HepG2 (cell line): Measurements from ENCODE around the gene PRKAR2B. TPM values are rescaled to one million over a fixed set of nuclear protein-coding genes. Genes with fewer than 3 reads are reported as not detected.

Experiments
- ATAC-seq: fragments of 200-7000 bp; cut with Tn5 transposase; 3 replicates; pipeline ENCODE4 v1.9.1; 2020; ENCODE audit warnings: mild to moderate bottlenecking, moderate library complexity
- BruUV-seq: library from RNA; stranded (reverse); fragments of 400-500 nt; replicated peaks from 2 replicates; lab custom pipeline; 2021; lab: Mats Ljungman, UMichigan
- CTCF ChIA-PET: fragments of 300-600 bp; formaldehyde crosslinking; extraction: SDS; loops from one replicate; lab custom pipeline; 2021; ENCODE audit warnings: low total read pairs, inconsistent platforms, low intra/inter-chr PET ratio; lab: Yijun Ruan, JAX
- POLR2A ChIA-PET: fragments of 350-600 bp; sonication (Branson Sonifier 250); formaldehyde crosslinking; loops from one replicate; lab custom pipeline; 2020; ENCODE audit warnings: antibody characterized with exemption, inconsistent platforms; lab: Yijun Ruan, JAX
- DNase-seq: peaks from one replicate; pipeline ENCODE4 v3.0.0-alpha.2; 2015; ENCODE audit warnings: low spot score
- FAIRE-seq: peaks from 3 replicates; lab custom pipeline; 2011; peaks lifted over from hg19 to GRCh38; lab: Jason Lieb, UNC
- H2AFZ ChIP-seq: one replicate; pipeline ENCODE4 v1.6.1; 2011; ENCODE audit warnings: low read length, inconsistent platforms
- H3K27ac ChIP-seq: fragments of 300-600 bp; 3 replicates; pipeline ENCODE4 v1.8.0; 2011; ENCODE audit warnings: mixed run types, mild to moderate bottlenecking, mixed read lengths, low read length, inconsistent platforms; ENCODE audit not compliant: insufficient read depth; ENCODE audit errors: extremely low read length
- H3K27me3 ChIP-seq, 2 experiments: fragments of 200-600 bp in 1 of 2; 2 replicates in 1 of 2; 3 replicates in 1 of 2; pipeline versions ENCODE4 v1.6.0 to v1.8.0; 2011; ENCODE audit warnings: low read length in 2 of 2, mild to moderate bottlenecking in 2 of 2, moderate library complexity in 2 of 2, inconsistent platforms in 1 of 2; ENCODE audit not compliant: insufficient read depth in 2 of 2, control insufficient read depth in 1 of 2
- H3K36me3 ChIP-seq, 2 experiments: fragments of 200-600 bp in 1 of 2; replicated peaks in 1 of 2; 2 replicates in 1 of 2; 3 replicates in 1 of 2; pipeline versions ENCODE4 v1.5.1 to v1.8.0; 2011; ENCODE audit warnings: low read length in 2 of 2, inconsistent platforms in 1 of 2; ENCODE audit not compliant: insufficient read depth in 2 of 2, control insufficient read depth in 1 of 2
- H3K4me1 ChIP-seq: 2 replicates; pipeline ENCODE4 v1.5.1; 2012; ENCODE audit warnings: low read length, inconsistent platforms; ENCODE audit not compliant: insufficient read depth
- H3K4me2 ChIP-seq: 2 replicates; pipeline ENCODE4 v1.6.0; 2011; ENCODE audit warnings: low read depth, low read length, inconsistent platforms
- H3K4me3 ChIP-seq, 3 experiments: fragments of 200-600 bp in 1 of 3; sonication (generic), shearing (Covaris generic) in 1 of 3; replicated peaks in 1 of 3; 2 replicates each; pipeline ENCODE4 v1.5.1; 2011 to 2016; ENCODE audit warnings: low read length in 3 of 3, inconsistent platforms in 2 of 3, low read depth in 2 of 3, mild to moderate bottlenecking in 2 of 3, control low read depth in 1 of 3, mixed read lengths in 1 of 3; ENCODE audit not compliant: insufficient read depth in 1 of 3
- H3K79me2 ChIP-seq: one replicate; pipeline ENCODE4 v1.6.1; 2011; ENCODE audit warnings: low read length, inconsistent platforms; ENCODE audit not compliant: insufficient read depth
- H3K9ac ChIP-seq: 2 replicates; pipeline ENCODE4 v1.6.0; 2011; ENCODE audit warnings: mild to moderate bottlenecking, low read depth, low read length, inconsistent platforms; ENCODE audit not compliant: insufficient read depth
- H3K9me3 ChIP-seq: 2 replicates; pipeline ENCODE4 v1.5.1; 2012; ENCODE audit warnings: mild to moderate bottlenecking, low read length
- H4K20me1 ChIP-seq: 2 replicates; pipeline ENCODE4 v1.6.0; 2011; ENCODE audit warnings: inconsistent platforms, mild to moderate bottlenecking, low read length, moderate library complexity; ENCODE audit not compliant: insufficient read depth
- CBX2 ChIP-seq, 2 experiments: fragments of 200-600 bp in 1 of 2; sonication (generic); formaldehyde crosslinking in 1 of 2; IDR thresholded peaks; 2 replicates each; pipeline versions ENCODE4 v1.7.0 to v1.8.1; 2018 to 2022; ENCODE audit warnings: low read depth in 2 of 2, low read length in 1 of 2, mild to moderate bottlenecking in 1 of 2, missing genetic modification reagents in 1 of 2
- HDAC6 ChIP-seq: fragments of 200-600 bp; sonication (generic); IDR thresholded peaks from 2 replicates; pipeline ENCODE4 v1.7.0; 2017; ENCODE audit warnings: mild to moderate bottlenecking, antibody characterized with exemption, low read length, low read depth
- IKZF1 ChIP-seq: fragments of 450-650 bp; IDR thresholded peaks from 2 replicates; pipeline ENCODE4 v1.7.1; 2016
- MIXL1 ChIP-seq: IDR thresholded peaks from 2 replicates; pipeline ENCODE4 v1.6.1; 2016
- NR2F2 ChIP-seq: IDR thresholded peaks from 2 replicates; pipeline ENCODE4 v1.6.1; 2012; ENCODE audit warnings: low read depth, inconsistent platforms, borderline replicate concordance
- POLR2AphosphoS2 ChIP-seq: IDR thresholded peaks from 2 replicates; pipeline ENCODE4 v1.6.1; 2011; ENCODE audit warnings: low read depth, low read length, improper control_type of control experiment
- REST ChIP-seq, 2 experiments: IDR thresholded peaks; 2 replicates each; pipeline ENCODE4 v1.6.1; 2011 to 2012; ENCODE audit warnings: low read length in 2 of 2, borderline replicate concordance in 1 of 2, low read depth in 1 of 2, mild to moderate bottlenecking in 1 of 2, moderate library complexity in 1 of 2
- TEF ChIP-seq: sonication (generic); formaldehyde crosslinking; IDR thresholded peaks from 2 replicates; pipeline ENCODE4 v1.5.0; 2020; ENCODE audit warnings: missing genetic modification reagents
- ZBTB44 ChIP-seq: sonication (generic); formaldehyde crosslinking; IDR thresholded peaks from 2 replicates; pipeline ENCODE4 v1.4.0; 2020; ENCODE audit warnings: missing genetic modification reagents
- ZC3H13 ChIP-seq: sonication (generic); formaldehyde crosslinking; IDR thresholded peaks from 2 replicates; pipeline ENCODE4 v1.8.1; 2023; ENCODE audit warnings: mild to moderate bottlenecking, missing genetic modification reagents, moderate library complexity
- ZKSCAN1 ChIP-seq: fragments of 150-350 bp; IDR thresholded peaks from 2 replicates; pipeline ENCODE4 v1.6.1; 2014; ENCODE audit warnings: low read length
- ZNF281 ChIP-seq: sonication (generic); formaldehyde crosslinking; IDR thresholded peaks from 2 replicates; pipeline ENCODE4 v1.4.0; 2020; ENCODE audit warnings: missing genetic modification reagents, borderline replicate concordance
- ZNF382 ChIP-seq: sonication (generic); formaldehyde crosslinking; IDR thresholded peaks from 2 replicates; pipeline ENCODE4 v1.5.0; 2020; ENCODE audit warnings: missing genetic modification reagents, mild to moderate bottlenecking, borderline replicate concordance
- WGBS: methylation state at CpG from one replicate; pipeline ENCODE4 v1.1.6; 2017; ENCODE audit warnings: low lambda C conversion rate; 5-methylcytosine and 5-hydroxymethylcytosine counted together
- in situ Hi-C: cut with HindIII; loops from 2 replicates; pipeline ENCODE4 v1.10.0; 2017; ENCODE audit warnings: low pct_unique_long_range_greater_than_20kb; ENCODE audit not compliant: extremely low pct_ligation_motif_present
- intact Hi-C: fragments of 100-400 bp; cut with micrococcal nuclease; formaldehyde crosslinking; loops from one replicate; pipeline ENCODE4 v1.10.0; 2022; ENCODE audit not compliant: unreplicated experiment
- polyA plus RNA-seq, 8 experiments: library from polyadenylated mRNA; depleted of rRNA in 3 of 8; stranded (reverse) in 7 of 8; unstranded in 1 of 8; fragments of >200 nt; fragmentation: Illumina TruSeq in 4 of 8; extraction: Trizol in 4 of 8; gene quantifications; 2 replicates each; pipeline versions ENCODE4 v1.2.1 to v1.2.3, GENCODE V29; 2011 to 2016; ENCODE audit warnings: low read depth in 4 of 8, missing spikeins in 1 of 8, mixed read lengths in 1 of 8; ENCODE audit not compliant: insufficient read depth in 1 of 8
- total RNA-seq, 5 experiments: library from RNA; depleted of rRNA; stranded (reverse); fragments of >200 nt; fragmentation: Illumina TruSeq; extraction: Trizol; gene quantifications; 2 replicates each; pipeline ENCODE4 v1.2.3, GENCODE V29; 2016; ENCODE audit warnings: low read depth in 1 of 5

The PRKAR2B gene
- total and polyA plus RNA-seq, 2 of the 13 experiments (the other 11 are each of a cell fraction or from before 2014, with no cell fraction given) = not detected

- no peak for TF ChIP-seq ZNF281 (CRISPR knock-in tag)
- TF ChIP-seq ZC3H13 (CRISPR knock-in tag) = no peak
- TF ChIP-seq ZKSCAN1 = no peak
- no peak for TF ChIP-seq ZBTB44 (CRISPR knock-in tag)
- no peak for TF ChIP-seq IKZF1
- TF ChIP-seq POLR2AphosphoS2 = no peak
These were observed 27.6 kb downstream of the PRKAR2B start (continued) for GRCh38 chr7:107072133-107072532.

- Histone ChIP-seq H2AFZ (no peak overlapping the region), H3K36me3 (no peaks in the 10 kb centered on the region), H3K27me3 (no peaks in the 10 kb centered on the region), H3K4me1 (no peaks in the 10 kb centered on the region), H3K4me2 (no peak overlapping the region), H3K9ac (no peak overlapping the region), H3K27ac (no peak overlapping the region), H3K4me3 (no peak overlapping the region), H3K79me2 (no peaks in the 10 kb centered on the region), H4K20me1 (no peaks in the 10 kb centered on the region), H3K9me3 (no peaks in the 10 kb centered on the region)
- CTCF ChIA-PET = no interaction called here
- no TSS peak for BruUV-seq
- in situ Hi-C loops = no loop called here
- no peak for ATAC-seq
- no peak for FAIRE-seq
- intact Hi-C loops = no loop called here
- POLR2A ChIA-PET = no interaction called here
- 17% methylated on average over 6 of the region's 6 CpGs for WGBS
- no peak for DNase-seq
- TF ChIP-seq REST (IDR thresholded peaks at IDR 0.05; ENCODE audit: borderline replicate concordance in 1 of 2, low read depth in 1 of 2, low read length in 2 of 2) (no peak), TEF (no peak), ZNF382 (no peak), CBX2 (IDR thresholded peaks at IDR 0.05; ENCODE audit: low read depth, low read length) (no peak), CBX2 (CRISPR knock-in tag; IDR thresholded peaks at IDR 0.05; ENCODE audit: low read depth) (no peak), NR2F2 (no peak), MIXL1 (CRISPR knock-in tag) (no peak), HDAC6 (no peak)
These were observed 31.5 kb downstream of the PRKAR2B start for GRCh38 chr7:107075863-107076574.
